Activated naive CD8-positive, alpha-beta T cell treated with anti-CD3 and anti-CD28 coated beads, Interleukin-2, amount 50 U/mL, for 16 hours (primary cell): Measurements from ENCODE around the gene SCMH1.
"Not testable (repeated sequence)": the region's sequence is repeated elsewhere in the genome, so short reads cannot be mapped to it uniquely, and the experiment has no call there.

Experiments used
- DNase-seq: peaks from one replicate; pipeline ENCODE4 v3.0.0-alpha.2; 2020; ENCODE audit warnings: low read depth, low spot score

The SCMH1 gene

DNA sequence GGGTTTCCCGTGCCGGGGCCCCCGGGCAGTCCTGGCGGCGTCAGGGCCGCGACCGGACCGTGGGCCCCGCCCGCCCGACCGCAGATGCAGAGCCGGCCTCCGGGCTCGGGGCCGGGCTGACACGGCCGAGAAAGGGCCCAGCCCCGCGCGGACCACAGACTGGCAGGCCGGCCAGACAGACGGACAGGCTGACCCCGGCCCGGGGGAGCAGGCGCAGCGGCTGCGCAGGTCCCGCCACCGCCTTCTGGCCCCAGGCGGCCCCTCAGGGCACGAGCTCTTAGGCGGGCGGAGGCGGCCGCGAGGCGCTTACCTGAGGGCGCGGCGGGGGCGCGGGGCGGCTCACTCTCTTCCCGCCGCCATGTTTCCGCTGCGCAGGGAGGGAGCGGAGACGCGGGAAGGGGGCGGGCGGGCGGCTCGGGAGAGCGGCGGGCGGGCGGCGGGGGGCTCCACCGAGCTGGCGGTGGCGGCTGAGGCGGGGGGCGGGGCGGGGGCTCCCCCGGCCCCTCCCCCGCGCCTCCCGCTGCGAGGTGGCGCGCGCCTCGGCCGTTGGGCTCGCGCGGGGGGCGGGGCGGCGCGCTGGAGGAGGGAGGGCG, at the start of gene SCMH1:
SCMH1 (minus strand) TSS at position 558 of the 593 bp plus-strand sequence. CDS start 56,173 bp downstream, outside the sequence.
- no peak for DNase-seq

- no peak for DNase-seq
These were observed 49.1 kb upstream of the SCMH1 start for GRCh38 chr1:41291195-41291594.

DNA sequence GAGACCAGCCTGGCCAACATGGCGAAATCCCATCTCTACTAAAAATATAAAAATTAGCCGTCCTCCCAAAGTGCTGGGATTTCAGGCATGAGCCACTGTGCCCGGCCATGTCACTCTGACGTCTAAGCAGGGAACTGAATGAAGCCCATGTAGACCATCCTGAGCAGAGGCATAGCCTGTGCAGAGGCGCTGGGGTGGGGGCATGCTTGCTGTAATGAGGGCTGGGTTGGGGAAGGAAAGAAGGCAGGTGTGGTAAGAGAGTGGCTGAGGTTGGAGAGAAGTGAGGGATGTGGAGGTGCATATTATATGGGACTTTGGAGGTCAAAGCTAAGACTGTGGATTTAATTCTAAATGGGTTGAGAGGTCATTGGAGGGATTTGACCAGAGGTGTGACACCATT, 47.1 kb upstream of the SCMH1 start:
- DNase-seq = no peak

DNA sequence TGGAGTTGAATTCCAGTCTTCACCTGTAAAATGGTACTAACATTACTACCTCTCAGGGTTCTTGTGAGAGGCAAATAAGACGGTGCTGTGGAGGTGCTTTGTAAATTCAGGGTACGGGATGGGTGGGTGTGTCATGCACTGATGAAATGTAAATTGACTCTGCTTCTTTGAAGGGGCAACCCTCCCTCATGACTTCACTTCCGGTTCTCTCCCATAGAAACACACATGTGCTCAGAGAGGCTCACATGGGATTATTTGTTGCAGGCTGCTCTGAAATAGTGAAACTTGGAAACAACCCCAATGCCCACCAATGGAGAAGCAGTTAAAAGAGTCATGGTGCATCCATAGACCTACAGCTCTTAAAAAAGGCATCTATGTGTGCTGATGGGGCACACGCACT, 44.9 kb upstream of the SCMH1 start:
- no peak for DNase-seq

DNA sequence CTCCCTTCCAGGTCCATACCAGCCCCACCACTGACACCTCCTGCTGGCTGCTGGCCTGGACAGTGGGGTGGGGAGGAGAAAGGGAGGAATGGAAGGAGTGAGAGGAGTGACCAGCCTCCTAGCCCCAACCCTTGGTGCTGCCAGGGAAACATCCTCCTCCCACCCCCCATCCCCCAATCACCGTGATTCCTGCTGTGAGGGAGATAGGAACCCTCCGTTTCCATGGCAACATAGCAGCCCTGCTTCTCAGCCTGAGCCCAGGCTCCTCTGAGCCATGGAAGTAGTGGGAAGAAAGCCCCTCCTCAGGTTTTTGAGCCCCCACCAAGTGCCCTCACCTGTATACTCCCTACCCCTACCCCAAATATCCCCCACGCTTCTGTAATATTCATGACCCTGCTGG, 44.4 kb upstream of the SCMH1 start:
- DNase-seq = no peak

DNA sequence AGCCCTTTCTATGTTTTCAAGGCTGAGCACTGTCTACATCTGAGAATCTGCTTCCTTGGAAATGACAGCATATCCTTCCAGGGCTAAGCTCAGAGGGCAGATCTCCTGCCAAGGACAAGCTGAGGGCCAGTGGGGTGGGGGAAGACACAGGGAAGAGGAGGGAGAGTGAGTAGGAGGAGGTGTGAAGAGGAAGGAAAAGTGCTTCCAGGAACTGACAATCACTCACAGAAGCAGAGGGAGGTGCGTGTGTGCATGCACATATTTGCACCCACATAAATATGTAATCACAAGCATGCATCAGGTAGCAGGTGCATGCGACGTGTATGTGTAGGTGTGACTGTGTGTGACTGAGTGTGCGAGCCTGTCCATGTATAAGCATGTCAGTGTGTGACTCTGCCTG, 43.7 kb upstream of the SCMH1 start:
- no peak for DNase-seq

- DNase-seq = no peak
These were observed 42.0 kb upstream of the SCMH1 start for GRCh38 chr1:41284121-41284520.

- no peak for DNase-seq
These were observed 40.7 kb upstream of the SCMH1 start for GRCh38 chr1:41282679-41283317.

- no peak for DNase-seq
These were observed 39.2 kb upstream of the SCMH1 start for GRCh38 chr1:41281334-41281733.

DNA sequence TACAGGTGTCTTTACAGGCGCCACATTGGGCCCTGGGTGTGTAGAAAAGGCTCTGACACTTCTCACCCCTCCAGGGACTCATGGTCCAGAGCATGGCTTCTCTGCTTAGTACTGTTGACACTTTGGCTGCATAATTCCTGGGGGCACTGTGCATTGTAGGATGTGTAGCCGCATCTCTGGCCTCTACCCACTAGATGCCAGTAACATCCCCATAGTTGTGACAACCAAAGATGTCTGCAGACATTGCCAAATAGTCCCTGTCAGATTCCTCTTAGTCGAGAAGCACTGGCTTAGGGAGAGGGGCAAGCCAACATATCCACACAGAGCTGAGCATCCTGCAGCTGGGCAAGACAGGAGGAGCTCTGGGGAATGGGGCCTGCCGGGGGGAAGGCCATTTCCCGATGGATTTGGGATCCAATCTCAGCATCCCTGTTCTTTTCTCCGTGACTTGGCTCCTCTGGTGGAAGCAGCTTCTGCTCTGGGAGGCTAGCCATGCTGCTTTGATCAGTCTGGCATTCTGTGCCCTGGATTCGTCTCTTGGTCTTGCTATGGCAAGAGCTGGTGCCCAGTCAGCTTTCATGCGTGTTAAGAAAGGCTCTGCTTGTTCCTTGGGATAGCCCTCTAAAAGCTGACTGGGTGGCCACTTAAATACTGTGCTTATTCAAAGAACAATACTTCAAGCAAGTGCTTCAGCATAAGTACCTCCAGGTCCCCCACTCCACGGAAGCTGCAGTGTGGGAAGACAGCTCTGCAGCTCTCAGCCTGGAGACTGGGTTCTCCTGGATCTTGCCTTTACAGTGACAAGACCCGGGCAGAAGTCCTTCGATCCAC, 38.3 kb upstream of the SCMH1 start:
- no peak for DNase-seq

- no peak for DNase-seq
These were observed 36.0 kb upstream of the SCMH1 start for GRCh38 chr1:41278076-41278475.

GRCh38 chr1:41277371-41277975, 35.4 kb upstream of the SCMH1 start:
- no peak for DNase-seq

- DNase-seq = no peak
These were observed 33.7 kb upstream of the SCMH1 start for GRCh38 chr1:41275831-41276230.

GRCh38 chr1:41274752-41275545, 32.8 kb upstream of the SCMH1 start:
- no peak for DNase-seq

GRCh38 chr1:41272601-41273000, 30.5 kb upstream of the SCMH1 start:
- DNase-seq = no peak

- DNase-seq = peak; percentile 27
These were observed 26.2 kb upstream of the SCMH1 start for GRCh38 chr1:41268154-41268770.

DNA sequence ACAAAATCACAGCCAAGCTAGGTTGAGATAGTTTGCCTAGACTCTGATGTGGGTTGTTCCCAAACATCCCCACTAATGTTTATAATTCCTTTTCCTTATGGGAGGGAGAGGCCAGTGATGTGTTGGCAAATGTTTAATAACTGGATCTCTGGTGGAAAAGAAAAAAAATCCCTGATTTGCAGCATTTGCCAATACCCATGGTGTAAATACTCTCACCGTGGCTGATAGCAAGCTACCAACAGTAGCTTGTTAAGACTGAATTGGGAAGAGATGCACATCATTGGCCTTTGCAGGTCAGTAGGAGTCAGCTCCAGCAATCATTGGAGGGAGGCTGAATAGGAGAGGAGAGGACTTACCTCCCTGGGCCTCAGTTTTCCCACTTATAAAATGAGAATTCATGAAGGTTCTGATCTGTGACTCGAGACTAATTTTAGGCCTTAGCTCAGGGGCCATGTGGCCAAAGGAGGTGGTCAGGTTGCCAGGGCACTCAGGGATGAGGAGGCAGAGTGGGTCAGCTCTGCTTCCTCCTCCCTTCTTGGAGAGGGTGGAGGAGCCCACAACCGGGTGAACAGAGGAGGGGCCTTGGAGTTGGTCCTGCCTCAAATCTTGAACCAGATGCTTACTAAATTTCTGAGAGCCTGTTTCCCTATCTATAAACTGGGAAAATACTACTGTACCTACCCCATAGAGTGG, 20.0 kb upstream of the SCMH1 start:
- DNase-seq = no peak

GRCh38 chr1:41260768-41261167, 18.7 kb upstream of the SCMH1 start:
- DNase-seq = no peak

DNA sequence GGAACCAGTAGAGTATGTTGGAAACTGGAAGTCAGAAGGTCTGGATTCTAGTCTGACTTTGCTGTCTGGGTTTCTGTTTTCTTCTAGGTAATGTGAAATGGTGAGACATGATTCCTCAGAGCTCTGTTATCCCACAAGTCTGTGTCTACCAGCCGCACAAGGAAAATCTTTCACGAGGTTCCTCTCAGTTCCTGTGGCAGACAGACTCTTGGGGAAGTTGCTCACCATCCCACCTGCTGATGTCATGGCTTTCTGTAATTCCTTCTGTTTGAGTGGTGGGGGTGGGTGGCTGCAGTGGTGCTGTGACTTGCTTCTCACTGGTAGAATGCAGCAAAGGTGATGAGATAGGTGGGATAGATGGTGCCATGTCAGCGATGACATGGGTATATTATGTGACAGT, 17.1 kb upstream of the SCMH1 start:
- no peak for DNase-seq

- DNase-seq = no peak
These were observed 13.9 kb upstream of the SCMH1 start for GRCh38 chr1:41255978-41256377.

GRCh38 chr1:41251120-41251519, 9.0 kb upstream of the SCMH1 start:
- DNase-seq = not testable (repeated sequence)
